Left lung (tissue), 10 donors: ENCODE data around the gene PTGER3. TPM values are rescaled to one million over a fixed set of nuclear protein-coding genes. Genes with fewer than 3 reads are reported as not detected.

Experiments
- ATAC-seq: fragments of 200-7000 bp; cut with Tn5 transposase; one replicate; pipeline ENCODE4 v1.9.1; 2020; ENCODE audit warnings: moderate library complexity
- DNase-seq, 4 donors: peaks; one replicate each; pipeline ENCODE4 v3.0.0-alpha.2; 2013 to 2020
- H3K27ac ChIP-seq, 2 donors: fragments of 200-600 bp; sonication (generic) in 1 of 2; one replicate each; pipeline versions ENCODE4 v1.5.0 to v1.8.0; 2020 to 2021
- H3K27me3 ChIP-seq, 2 donors: fragments of 200-600 bp; sonication (generic) in 1 of 2; one replicate each; pipeline versions ENCODE4 v1.5.0 to v1.8.0; 2020 to 2021
- H3K36me3 ChIP-seq, 2 donors: fragments of 200-600 bp; sonication (generic) in 1 of 2; one replicate each; pipeline versions ENCODE4 v1.5.0 to v1.8.0; 2020 to 2021
- H3K4me1 ChIP-seq, 2 donors: fragments of 200-600 bp; one replicate each; pipeline ENCODE4 v1.8.0; 2021
- H3K4me3 ChIP-seq, 2 donors: fragments of 200-600 bp; sonication (generic) in 1 of 2; one replicate each; pipeline versions ENCODE4 v1.5.0 to v1.8.0; 2020 to 2021; ENCODE audit warnings: mild to moderate bottlenecking in 1 of 2
- H3K9me3 ChIP-seq, 2 donors: fragments of 200-600 bp; sonication (generic) in 1 of 2; one replicate each; pipeline versions ENCODE4 v1.5.0 to v1.8.0; 2020 to 2021
- intact Hi-C, 2 donors: fragments of 100-400 bp; cut with DNase I; formaldehyde crosslinking; loops; one replicate each; pipeline versions ENCODE4 v1.11.2 to v1.14.2; 2022
- polyA plus RNA-seq, 6 donors: library from polyadenylated mRNA; unstranded; fragments of 120-200 nt; gene quantifications; one replicate each; pipeline ENCODE4 v1.2.1, GENCODE V29; 2013; ENCODE audit not compliant: insufficient read length in 6 of 6
- total RNA-seq, 2 donors: library from RNA; stranded (reverse); fragmentation: NEBNext Ultra II Directional; extraction: Animal tissue kit (Norgen Biotek cat#: 25700); gene quantifications; one replicate each; pipeline ENCODE4 v1.2.1, GENCODE V29; 2021
- TF ChIP-seq, protein P1 (sequence below), 2 donors: fragments of 200-600 bp; sonication (generic) in 1 of 2; IDR thresholded peaks; one replicate each; pipeline versions ENCODE4 v1.5.0 to v1.8.0; 2021; ENCODE audit warnings: antibody characterized with exemption in 2 of 2
- donor health status: DM: no; HTN: yes; CAD: no.
- donor health status: DM: no; HTN: no; CAD: no.

PTGER3 gene
- total and polyA plus RNA-seq, 8 donors: 0.24 to 1.6 (median 0.45) TPM

DNA sequence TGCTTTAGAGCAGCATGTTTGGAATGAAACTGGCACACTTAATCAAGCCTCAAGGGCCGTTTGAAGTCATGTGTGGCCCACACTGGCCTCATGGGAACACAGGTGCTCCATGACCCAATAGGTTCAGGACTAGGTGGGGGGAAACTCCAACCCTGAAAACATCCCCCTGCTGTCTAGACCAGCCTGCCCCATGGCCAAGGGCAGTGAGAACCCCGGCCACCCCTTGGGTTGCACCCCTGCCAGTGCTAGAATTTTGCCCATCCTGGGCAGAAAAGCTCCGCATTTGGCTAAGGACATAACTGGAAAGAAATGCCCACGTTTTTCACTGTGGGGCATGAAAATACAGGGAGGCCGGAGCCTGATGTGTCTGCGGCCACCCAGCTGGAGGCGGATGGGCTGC lies 6.1 kb upstream of the PTGER3 start:
- H3K36me3 ChIP-seq: peaks cover 0 to 9% of the 10 kb centered on the region in 2 donors
- DNase-seq (peak in 1 of 4 donors; percentile 58), ATAC-seq (peak; percentile 14)
- H3K27me3 ChIP-seq: peaks cover 0 to 15% of the 10 kb centered on the region in 2 donors
- no peaks in the 10 kb centered on the region for H3K4me1 ChIP-seq
- TF ChIP-seq, protein P1, sequence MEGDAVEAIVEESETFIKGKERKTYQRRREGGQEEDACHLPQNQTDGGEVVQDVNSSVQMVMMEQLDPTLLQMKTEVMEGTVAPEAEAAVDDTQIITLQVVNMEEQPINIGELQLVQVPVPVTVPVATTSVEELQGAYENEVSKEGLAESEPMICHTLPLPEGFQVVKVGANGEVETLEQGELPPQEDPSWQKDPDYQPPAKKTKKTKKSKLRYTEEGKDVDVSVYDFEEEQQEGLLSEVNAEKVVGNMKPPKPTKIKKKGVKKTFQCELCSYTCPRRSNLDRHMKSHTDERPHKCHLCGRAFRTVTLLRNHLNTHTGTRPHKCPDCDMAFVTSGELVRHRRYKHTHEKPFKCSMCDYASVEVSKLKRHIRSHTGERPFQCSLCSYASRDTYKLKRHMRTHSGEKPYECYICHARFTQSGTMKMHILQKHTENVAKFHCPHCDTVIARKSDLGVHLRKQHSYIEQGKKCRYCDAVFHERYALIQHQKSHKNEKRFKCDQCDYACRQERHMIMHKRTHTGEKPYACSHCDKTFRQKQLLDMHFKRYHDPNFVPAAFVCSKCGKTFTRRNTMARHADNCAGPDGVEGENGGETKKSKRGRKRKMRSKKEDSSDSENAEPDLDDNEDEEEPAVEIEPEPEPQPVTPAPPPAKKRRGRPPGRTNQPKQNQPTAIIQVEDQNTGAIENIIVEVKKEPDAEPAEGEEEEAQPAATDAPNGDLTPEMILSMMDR (IDR thresholded peaks at IDR 0.05): no peak
- no peak overlapping the region for H3K4me3 ChIP-seq
- no peaks in the 10 kb centered on the region for H3K9me3 ChIP-seq
- intact Hi-C loops: no loop called here
- no peak overlapping the region for H3K27ac ChIP-seq

DNA sequence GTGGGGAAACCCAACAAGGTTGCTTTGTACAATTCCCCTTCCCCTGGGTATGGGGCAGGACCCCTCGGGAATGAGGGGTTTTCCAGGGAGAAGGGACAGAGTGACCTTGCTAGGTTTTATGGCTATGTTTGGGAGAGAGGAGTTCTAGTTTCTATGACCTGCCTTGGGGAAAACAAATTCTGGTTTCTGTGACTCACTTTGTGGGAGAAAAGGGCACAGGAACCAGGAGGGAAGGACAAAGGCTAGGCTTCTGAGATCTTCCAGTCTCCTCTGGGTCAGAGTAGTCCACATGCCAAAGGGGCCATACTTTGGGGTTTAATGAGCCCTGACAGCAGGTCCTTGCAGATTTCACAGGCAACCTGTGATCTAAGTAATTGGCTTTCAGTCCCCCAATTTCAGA lies 5.5 kb upstream of the PTGER3 start:
- H3K4me3 ChIP-seq: no peak overlapping the region
- TF ChIP-seq, protein P1 (IDR thresholded peaks at IDR 0.05): no peak
- H3K4me1 ChIP-seq: peaks cover 0 to under 1% of the 10 kb centered on the region in 2 donors
- H3K36me3 ChIP-seq: peaks cover 0 to 4% of the 10 kb centered on the region in 2 donors
- no peak overlapping the region for H3K27ac ChIP-seq
- H3K27me3 ChIP-seq: peaks cover 0 to 22% of the 10 kb centered on the region in 2 donors
- intact Hi-C loops: no loop called here
- ATAC-seq (no peak), DNase-seq (no peak)
- no peaks in the 10 kb centered on the region for H3K9me3 ChIP-seq

DNA sequence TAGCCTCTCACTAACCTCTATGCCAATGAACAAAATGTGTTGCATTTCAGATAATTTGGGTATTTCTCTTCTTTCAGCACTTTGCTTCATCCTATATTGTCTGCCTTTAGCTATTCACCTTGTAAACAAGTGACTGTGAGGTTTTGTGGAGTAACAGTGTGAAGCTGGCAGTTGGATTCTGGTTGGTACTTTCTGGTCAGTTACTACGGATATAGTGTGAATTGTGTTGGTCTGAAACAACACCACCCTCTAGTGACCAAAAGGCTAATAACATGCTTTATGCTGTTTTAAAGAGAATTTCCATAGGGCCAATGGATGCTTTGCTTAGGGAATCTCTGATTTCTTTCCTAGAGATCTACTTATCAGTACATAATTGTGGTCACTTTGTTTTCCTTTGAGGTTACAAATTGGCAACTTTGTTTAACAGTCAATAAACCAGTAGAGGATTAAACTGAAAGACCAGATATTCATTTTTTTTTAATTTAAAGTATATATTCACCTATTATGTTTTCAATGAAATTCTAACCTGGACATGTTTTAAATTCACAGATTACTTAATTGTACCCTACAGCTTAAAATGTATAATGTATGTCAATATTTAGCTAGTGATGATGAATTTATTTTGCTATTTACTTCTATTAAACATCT lies 2.5 kb upstream of the PTGER3 start:
- TF ChIP-seq, protein P1 (IDR thresholded peaks at IDR 0.05): peak; percentile 61 to 63
- Histone ChIP-seq H3K27ac (no peak overlapping the region), H3K27me3 (peaks cover 25 to 52% of the 10 kb centered on the region in 2 donors), H3K9me3 (no peaks in the 10 kb centered on the region), H3K4me3 (no peak overlapping the region), H3K36me3 (no peaks in the 10 kb centered on the region), H3K4me1 (peaks cover 10 to 19% of the 10 kb centered on the region in 2 donors)
- intact Hi-C loops: loop anchor here in 1 of 2 donors (5.0 kb wide), 2 partner anchors 368 to 518 kb away; no protein-coding TSS in a partner anchor
- DNase-seq: peak in 2 of 4 donors; percentile 62 to 78
- peak; percentile 80 for ATAC-seq

DNA sequence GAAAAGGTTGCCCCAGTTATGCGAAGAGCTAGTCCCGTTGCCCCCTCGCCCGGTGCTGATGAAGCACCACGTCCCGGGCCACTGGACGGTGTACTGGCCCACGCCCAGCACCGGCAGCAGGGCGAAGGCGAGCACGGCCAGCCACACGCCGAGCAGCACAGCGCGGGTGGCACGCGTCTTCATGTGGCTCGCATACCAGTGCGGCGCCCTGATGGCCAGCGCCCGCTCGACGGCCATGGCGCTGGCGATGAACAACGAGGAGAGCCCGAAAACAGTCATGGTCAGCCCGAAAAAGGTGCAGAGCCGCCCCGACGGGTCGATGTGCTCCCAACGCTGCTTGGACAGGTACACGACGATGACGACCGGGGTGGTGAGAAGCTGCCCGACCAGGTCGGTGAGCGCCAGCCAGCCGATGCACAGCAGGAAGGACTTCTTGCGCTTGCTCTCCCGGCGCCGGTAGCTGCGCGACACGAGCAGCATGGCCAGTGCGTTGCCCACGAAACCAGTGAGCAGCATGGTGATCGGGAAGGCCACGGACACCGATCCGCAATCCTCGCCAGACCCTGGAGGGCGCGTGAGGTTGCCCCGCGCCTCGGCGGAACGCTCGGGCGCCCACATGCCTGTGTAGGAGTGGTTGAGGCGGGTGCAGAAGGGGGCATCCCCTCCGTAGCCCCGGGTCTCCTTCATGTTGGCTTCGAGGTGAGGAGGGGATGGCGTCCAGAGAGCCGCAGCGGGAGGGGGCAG lies 553 bp downstream of the PTGER3 start:
- Histone ChIP-seq H3K4me1 (peaks cover 10 to 19% of the 10 kb centered on the region in 2 donors), H3K4me3 (peak overlapping the region; percentile 23 to 41), H3K9me3 (no peaks in the 10 kb centered on the region), H3K36me3 (no peaks in the 10 kb centered on the region), H3K27me3 (peaks cover 25 to 62% of the 10 kb centered on the region in 2 donors), H3K27ac (no peak overlapping the region)
- peak; percentile 43 for ATAC-seq
- DNase-seq: peak in 2 of 4 donors; percentile 12 to 76
- intact Hi-C loops: loop anchor here in 1 of 2 donors (5.0 kb wide), 2 partner anchors 365 to 515 kb away; no protein-coding TSS in a partner anchor
- TF ChIP-seq, protein P1 (IDR thresholded peaks at IDR 0.05): no peak

DNA sequence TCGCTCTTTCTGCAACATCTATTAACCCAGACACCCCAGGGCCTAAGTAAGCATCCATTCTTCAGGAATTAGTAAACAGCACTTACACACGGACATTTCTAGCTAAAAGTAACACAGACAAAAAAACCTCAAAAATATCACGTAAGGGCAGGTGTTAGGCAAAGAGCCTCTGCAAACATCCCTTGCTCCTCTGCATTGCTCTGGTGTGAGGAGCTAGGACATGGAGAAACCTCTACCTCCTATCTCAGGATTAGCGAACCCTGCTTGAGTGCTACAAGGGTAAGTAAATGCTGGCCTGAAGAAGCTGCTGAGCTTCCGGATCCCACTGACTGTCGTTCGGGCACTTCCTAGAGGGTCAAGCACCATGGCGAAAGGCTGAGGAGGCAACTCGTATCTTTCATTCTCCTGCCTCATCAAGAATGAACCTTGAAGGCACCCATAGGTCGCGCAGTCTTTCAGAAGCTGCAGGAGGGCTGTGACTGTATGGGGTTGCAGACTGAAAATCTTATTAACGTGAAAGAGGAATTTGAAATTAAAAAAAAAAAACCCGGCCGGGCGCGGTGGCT lies 2.1 kb downstream of the PTGER3 start:
- Histone ChIP-seq H3K4me1 (peaks cover 10 to 19% of the 10 kb centered on the region in 2 donors), H3K4me3 (no peak overlapping the region), H3K36me3 (no peaks in the 10 kb centered on the region), H3K27ac (no peak overlapping the region), H3K27me3 (peaks cover 25 to 58% of the 10 kb centered on the region in 2 donors), H3K9me3 (no peaks in the 10 kb centered on the region)
- ATAC-seq (no peak), DNase-seq (no peak)
- TF ChIP-seq, protein P1 (IDR thresholded peaks at IDR 0.05): no peak
- intact Hi-C loops: loop anchor here in 1 of 2 donors (5.0 kb wide), 2 partner anchors 363 to 513 kb away; no protein-coding TSS in a partner anchor
